Suprapubic skin (tissue), 4 donors: ENCODE results near the gene RFC4.

Experiments used
- EP300 ChIP-seq: sonication (generic); formaldehyde crosslinking; IDR thresholded peaks from one replicate; pipeline ENCODE4 v1.6.1; 2017; ENCODE audit warnings: antibody characterized with exemption
- POLR2A ChIP-seq, 2 donors: fragments of 450-650 bp; IDR thresholded peaks; one replicate each; pipeline ENCODE4 v1.6.1; 2017; ENCODE audit warnings: antibody characterized with exemption in 2 of 2, mild to moderate bottlenecking in 2 of 2, moderate library complexity in 2 of 2
- POLR2AphosphoS5 ChIP-seq, 3 donors: sonication (generic); formaldehyde crosslinking; IDR thresholded peaks; one replicate each; pipeline ENCODE4 v1.6.1; 2017; ENCODE audit warnings: antibody characterized with exemption in 3 of 3
- TF ChIP-seq, protein P1 (sequence below), 2 donors: fragments of 200-600 bp in 1 of 2; fragments of 450-650 bp in 1 of 2; sonication (generic) in 1 of 2; IDR thresholded peaks; one replicate each; pipeline ENCODE4 v1.5.1; 2016 to 2019; ENCODE audit warnings: antibody characterized with exemption in 2 of 2, mild to moderate bottlenecking in 1 of 2, moderate library complexity in 1 of 2

DNA sequence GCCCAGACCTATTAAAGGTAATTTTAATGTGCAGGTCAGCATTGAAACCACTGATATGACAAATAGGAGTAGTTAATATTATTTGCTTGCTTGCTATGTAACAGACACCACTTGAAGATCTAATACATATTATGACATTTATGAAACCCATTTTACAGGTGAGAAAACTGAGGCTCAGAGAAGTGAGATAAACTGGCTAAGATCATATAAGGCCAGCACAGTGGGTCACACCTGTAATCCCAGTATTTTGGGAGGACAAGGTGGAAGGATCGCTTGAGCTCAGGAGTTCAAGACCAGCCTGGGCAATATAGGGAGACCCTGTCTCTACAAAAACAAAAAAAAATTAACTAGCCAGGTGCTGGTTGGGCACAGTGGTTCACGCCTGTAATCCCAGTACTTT, 56.0 kb downstream of the RFC4 start:
- TF ChIP-seq, protein P1, sequence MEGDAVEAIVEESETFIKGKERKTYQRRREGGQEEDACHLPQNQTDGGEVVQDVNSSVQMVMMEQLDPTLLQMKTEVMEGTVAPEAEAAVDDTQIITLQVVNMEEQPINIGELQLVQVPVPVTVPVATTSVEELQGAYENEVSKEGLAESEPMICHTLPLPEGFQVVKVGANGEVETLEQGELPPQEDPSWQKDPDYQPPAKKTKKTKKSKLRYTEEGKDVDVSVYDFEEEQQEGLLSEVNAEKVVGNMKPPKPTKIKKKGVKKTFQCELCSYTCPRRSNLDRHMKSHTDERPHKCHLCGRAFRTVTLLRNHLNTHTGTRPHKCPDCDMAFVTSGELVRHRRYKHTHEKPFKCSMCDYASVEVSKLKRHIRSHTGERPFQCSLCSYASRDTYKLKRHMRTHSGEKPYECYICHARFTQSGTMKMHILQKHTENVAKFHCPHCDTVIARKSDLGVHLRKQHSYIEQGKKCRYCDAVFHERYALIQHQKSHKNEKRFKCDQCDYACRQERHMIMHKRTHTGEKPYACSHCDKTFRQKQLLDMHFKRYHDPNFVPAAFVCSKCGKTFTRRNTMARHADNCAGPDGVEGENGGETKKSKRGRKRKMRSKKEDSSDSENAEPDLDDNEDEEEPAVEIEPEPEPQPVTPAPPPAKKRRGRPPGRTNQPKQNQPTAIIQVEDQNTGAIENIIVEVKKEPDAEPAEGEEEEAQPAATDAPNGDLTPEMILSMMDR (IDR thresholded peaks at IDR 0.05): no peak
- TF ChIP-seq POLR2A (IDR thresholded peaks at IDR 0.05): no peak
- TF ChIP-seq POLR2AphosphoS5 (IDR thresholded peaks at IDR 0.05): no peak
- no peak for TF ChIP-seq EP300
